HFF-Myc (cell line): ENCODE data around the gene MAN2A2.

ENCODE experiments used
- DNase-seq: peaks from one replicate; pipeline ENCODE4 v3.0.0-alpha.2; 2011; ENCODE audit warnings: low read depth; ENCODE audit errors: extremely low read depth
- H3K4me3 ChIP-seq: replicated peaks from 2 replicates; pipeline ENCODE4 v1.5.1; 2011; ENCODE audit warnings: low read depth, mild to moderate bottlenecking, control low read depth, low read length
- CTCF ChIP-seq: IDR thresholded peaks from 2 replicates; pipeline ENCODE4 v1.5.1; 2012; ENCODE audit warnings: mild to moderate bottlenecking, low read depth, low read length, control low read depth; ENCODE audit errors: missing control alignments

The MAN2A2 gene

GRCh38 chr15:90957791-90958190 is 54.7 kb downstream of the MAN2A2 start:
- peak overlapping the region; percentile 55 for H3K4me3 ChIP-seq
- no peak for TF ChIP-seq CTCF
- DNase-seq, result no peak

- no peak overlapping the region for H3K4me3 ChIP-seq
- no peak for DNase-seq
- TF ChIP-seq CTCF, result no peak
Observed at GRCh38 chr15:90959028-90959595, 56.0 kb downstream of the MAN2A2 start.

GRCh38 chr15:90959894-90960293 is 56.8 kb downstream of the MAN2A2 start:
- no peak for DNase-seq
- no peak for TF ChIP-seq CTCF

GRCh38 chr15:90960298-90961091 is 57.4 kb downstream of the MAN2A2 start:
- no peak overlapping the region for H3K4me3 ChIP-seq
- TF ChIP-seq CTCF, result no peak
- DNase-seq, result no peak

More at GRCh38 chr15:90959894-90960293, 56.8 kb downstream of the MAN2A2 start:
- H3K4me3 ChIP-seq, result no peak overlapping the region

- no peak for DNase-seq
- H3K4me3 ChIP-seq, result no peak overlapping the region
- no peak for TF ChIP-seq CTCF
Observed at GRCh38 chr15:90962021-90962420, 58.9 kb downstream of the MAN2A2 start.

GRCh38 chr15:90966262-90966661 is 63.2 kb downstream of the MAN2A2 start:
- TF ChIP-seq CTCF, result no peak
- no peak for DNase-seq
- no peak overlapping the region for H3K4me3 ChIP-seq
